Activated CD4-positive, alpha-beta T cell treated with anti-CD3 and anti-CD28 coated beads, Interleukin-2, Interleukin-6, amounts not matched to agents 100 ng/mL and 50 ng/mL, durations not matched to agents 16 hours and 8 hours (primary cell): ENCODE measurements around the gene LITAFD.
"Not testable (repeated sequence)": the region's sequence is repeated elsewhere in the genome, so short reads cannot be mapped to it uniquely, and the experiment has no call there.

Source experiments
- DNase-seq: peaks from one replicate; pipeline ENCODE4 v3.0.0-alpha.2; 2020

Gene LITAFD

DNA sequence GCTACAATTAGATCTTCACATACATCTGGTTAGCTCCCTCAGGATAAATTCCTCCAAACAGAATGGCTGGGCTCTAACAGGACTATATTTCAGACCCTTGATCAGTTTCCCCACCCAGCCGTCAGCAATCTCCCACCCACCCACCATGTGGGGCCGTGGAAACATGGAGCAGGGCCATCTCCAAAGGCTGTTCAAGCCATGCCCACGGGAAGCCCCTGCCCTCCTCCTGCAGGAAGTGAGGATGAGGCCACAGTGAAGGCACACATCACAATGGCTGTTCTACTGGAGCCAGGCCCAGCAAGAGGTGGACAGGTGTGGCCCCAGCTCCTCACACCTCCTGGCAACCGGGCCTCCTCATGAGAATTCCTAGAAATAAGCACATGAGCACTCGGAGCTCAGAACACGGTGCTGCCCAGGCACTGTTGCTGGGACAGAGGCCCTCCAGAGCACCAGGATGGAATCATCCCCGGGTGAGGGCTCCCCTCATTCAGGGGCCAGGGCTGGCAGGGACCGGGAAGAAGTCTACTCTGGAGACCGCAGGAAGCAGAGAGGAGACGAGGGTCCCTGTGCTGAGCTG is at the start of gene LITAFD:
TSS of gene LITAFD (plus strand) at position 311 of the 577 bp plus-strand sequence. CDS start 2,005 bp downstream, outside the sequence.
- DNase-seq: no peak

DNA sequence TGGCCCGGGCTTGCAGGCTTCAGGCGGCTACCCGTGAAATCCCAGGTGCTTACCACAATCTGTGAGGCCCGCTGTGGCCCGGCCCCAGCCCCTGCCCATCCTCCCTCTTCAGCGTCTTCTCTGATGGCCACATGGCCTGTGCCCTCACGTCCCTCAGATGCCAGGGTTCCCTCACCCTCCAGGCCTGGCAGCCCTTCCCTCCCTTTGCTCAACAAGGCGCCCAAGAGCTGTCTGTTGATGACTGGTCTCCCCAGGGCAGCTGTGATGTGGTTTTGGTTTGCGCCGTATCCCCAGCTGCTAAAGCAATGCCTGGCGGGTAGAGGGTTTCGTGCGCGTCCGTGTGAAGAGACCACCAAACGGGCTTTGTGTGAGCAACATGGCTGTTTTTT is 49.4 kb upstream of the LITAFD start:
- no peak for DNase-seq

DNA sequence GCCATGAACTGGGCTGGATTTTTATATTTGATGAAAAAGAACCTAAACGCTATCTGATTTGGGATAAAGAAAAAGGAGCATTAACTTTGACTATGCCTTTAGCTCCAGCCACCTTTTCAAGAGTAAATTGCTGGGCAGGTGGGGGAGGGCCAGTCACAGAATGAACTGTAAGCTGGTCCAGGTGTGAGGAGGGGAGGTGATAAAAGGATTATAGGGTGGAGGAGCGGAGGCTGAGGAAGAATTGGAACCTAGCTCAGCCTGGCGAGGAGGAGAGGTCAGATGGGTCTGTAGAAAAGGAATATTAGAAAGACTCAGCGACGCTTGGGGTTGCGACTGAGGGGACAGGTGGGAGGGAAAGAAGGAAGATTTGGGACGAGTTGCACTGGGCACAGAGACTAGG is 45.4 kb upstream of the LITAFD start:
- not testable (repeated sequence) for DNase-seq

DNA sequence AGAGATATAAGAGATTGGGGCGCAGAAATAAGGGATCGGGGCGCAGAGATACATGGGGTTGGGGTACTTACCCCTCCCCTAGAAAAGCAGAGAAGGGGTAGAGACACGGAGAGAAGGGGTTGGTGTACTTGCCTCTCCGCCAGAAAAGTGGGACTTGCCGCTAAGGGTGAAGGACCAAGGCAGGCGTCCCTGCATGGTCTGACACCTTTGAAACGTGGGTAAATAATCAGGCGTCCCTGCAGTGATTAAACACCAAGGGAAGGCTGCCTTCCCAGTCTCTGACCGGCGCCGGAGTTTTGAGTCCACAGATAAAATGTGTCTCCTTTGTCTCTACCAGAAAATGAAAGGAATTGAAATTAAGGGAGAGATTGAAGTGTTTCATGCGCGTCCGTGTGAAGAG is 44.6 kb upstream of the LITAFD start:
- DNase-seq: not testable (repeated sequence)

DNA sequence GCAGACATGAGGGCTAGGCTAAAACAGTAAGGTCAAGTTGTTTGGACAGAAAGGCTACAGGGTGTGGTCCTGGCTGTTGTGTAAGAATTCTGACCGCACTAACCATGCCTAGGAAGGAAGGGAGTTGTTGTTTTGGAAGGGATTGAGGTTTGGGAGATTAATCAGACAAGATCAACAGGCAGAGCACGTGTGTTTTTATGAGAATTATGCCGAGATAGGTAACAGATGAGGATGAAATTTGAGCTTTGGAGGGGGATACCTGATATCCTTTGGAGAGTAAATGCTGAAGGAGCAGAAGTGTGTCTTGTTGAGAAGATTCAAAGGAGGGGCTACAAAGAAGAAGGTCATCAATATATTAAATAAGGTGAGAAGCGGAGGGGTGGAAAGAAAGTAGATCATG is 40.1 kb upstream of the LITAFD start:
- not testable (repeated sequence) for DNase-seq

DNA sequence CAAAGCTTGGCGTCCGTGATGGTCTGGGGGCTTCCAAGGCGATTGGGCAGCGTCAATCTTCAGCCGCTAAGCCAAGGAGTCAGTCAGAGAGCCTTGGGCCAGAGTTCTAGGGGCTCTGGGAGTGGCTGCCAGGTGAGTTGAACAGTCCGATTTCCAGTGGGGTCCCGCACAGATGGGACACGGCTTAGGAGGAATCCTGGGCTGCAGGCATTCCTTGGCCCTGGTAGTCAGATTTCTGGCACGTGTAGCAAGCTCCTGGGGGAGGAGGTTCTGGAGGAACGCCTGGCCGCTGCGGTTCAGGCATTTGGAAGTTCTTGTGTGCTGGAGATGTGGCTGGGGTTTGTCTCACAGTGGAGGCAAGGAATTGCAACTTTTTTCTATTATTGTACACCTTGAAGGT is 38.9 kb upstream of the LITAFD start:
- not testable (repeated sequence) for DNase-seq

DNA sequence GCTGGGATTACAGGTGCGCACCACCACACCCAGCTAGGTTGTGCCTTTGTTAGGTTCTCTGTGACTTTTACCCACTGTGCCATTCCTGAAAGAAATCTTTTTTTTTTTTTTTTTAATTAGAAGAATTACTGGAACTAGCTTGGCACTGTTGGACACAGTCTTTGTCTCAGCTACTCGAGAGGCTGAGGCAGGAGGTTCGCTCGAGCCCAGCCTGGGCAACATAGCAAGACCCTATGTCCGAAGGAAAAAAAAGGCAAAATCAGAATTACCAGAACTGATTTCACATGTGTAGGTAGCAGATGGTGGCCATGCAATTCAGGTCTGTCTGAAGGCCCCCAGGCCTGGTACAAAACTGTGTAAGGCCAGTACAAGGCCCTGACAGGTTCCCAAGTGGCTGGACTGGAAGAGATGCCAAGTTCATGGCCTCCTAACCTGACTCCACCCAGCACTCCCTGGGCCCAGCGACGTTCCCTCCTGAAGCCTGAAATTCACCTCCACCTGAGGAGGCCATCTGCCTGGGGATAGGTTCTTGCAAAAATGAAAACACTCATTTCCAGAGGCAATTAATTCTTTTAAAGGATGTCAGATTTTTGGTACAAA is 36.4 kb upstream of the LITAFD start:
- DNase-seq: no peak

DNA sequence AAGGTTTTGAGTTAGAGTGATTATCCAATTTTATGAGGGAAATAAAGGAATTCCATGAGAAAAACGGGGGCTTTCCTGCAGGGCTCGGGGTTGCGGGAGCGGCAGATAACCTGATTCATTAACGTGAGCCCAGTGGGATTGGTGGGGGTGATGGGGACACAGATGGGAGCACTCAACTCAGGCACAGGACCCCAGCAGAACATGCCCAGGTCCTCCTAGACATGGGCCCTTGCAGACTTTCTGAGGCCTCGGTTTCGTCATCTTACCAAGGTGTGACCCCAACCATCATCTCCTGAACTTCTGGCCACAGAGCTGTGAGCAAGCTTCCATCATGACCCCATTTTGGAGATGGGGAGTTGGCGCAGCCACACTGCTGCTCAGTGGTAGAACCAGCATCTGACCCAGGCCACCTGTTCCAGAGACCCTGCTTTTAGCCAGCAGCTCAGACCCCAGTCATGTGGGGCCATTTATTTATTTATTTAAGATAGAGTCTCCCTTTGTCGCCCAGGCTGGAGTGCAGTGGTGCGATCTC is 35.7 kb upstream of the LITAFD start:
- no peak for DNase-seq

DNA sequence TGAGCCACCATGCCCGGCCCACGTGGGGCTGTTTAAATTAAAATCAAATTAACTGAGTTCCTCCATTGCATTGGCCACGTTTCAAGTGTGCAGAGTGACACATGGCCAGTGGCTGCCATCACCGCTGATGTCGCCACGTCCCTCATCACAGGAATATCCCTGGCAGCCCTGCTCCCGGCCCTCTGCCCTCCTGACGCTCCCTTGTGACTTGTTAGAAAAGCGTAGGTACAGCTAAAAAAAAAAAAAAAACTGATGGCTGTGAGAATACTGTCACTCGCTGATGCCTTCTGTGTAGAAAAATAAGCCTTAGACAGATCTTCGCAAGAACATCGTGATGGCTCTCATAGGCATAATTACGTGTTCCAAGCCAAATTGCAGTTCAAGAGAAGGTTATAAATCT is 35.0 kb upstream of the LITAFD start:
- no peak for DNase-seq

DNA sequence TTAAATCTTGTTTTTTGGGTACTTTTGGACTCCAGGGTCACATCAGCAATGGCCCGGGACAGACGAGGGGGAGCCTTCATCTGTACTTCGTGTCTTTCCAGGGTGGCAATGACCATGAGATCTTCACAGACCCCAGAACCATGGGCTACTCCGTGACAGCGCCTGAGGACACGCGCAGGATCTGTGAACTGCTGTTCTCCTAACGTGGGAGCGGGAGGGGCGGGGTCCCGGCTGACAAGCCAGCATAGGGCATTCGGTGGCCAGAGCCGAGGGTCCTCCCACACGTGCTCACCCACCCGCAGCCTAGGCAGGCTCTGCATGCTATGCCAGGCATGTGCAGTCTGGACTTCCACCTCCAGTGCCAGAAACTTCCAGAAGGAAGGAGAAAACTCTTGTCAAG is 34.5 kb upstream of the LITAFD start:
- no peak for DNase-seq

DNA sequence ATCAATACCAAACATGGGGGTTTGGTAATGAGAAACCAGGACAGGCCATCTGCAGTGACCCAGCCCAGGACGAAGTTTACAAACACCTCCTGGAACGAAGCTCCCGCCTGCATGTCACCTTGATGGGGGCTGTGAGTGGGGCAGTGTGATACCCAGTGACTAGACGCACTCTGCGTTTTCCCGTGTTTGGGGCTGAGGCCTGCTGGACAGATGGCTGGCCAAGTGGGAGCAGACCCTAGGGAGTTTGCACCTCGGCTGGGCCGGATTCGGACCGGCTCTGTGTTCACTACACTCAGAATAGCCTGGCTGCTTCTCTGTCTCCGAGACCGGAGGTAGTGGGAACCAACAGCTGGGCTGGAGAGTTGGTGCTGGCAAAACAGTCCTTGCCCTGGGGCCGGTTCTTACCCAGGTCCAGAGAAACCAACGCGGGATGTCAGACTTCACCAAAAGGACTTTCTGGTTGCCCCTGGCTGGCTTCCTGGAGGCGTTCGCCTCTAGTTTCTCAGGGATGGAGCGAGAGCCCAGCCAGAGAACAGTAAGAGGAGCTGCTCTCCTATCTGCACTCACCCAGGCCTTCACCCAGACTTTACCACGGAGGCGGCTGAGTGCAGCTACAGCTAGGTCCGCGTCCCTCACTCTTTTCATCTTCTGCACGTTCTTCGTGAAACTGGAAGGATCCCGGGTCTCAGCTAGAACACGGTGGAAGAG is 33.8 kb upstream of the LITAFD start:
- no peak for DNase-seq

DNA sequence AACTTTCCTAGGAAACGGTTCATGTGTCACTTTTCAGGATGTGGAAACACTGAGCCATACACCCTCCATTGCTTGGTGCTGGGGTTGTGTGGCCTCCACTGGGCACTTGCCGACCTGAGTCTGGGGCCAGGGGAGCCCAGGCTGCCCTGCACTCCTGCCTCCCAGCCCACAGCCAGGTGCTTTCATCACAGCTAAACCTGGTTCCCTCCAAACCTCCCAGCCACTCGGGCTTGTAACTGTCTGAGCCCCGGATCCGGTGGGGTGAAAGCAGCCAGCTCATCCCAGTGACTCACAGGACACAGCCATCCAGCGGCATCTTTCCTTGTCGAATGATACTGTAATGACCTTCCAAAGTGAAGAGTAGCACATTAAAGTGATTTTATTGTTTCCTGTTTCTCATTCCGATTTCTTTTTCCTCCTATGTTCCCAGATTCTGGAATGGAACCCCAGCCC is 33.2 kb upstream of the LITAFD start:
- no peak for DNase-seq

DNA sequence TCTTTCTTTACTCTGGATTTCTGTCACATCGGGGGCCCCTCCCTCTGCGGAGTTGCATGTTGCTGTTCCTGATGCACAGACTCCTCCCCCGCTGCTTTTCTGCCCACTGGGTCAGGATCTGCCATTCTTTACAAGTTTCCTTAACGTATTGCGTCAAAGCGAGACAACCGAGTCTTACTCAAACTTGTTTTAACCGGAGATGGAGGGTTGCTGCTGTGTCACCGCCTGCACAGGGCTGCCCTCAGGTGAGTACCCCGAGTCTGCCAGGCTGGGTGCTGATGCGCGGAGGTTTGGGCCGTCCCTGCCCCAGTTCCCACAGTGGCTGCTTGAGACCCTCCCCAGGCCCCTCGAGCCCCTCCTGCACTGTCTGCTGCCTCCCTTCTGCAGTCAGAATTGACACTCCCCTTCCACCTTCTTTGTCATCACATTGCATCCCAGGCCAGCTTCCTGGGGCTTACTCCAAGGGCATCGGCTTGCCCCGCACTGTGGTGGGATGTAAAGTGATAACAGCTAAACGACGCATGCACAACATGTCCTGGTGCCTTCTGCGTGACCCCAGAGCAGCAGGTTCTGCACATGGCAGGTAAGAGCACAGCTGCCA is 32.6 kb upstream of the LITAFD start:
- DNase-seq: no peak

DNA sequence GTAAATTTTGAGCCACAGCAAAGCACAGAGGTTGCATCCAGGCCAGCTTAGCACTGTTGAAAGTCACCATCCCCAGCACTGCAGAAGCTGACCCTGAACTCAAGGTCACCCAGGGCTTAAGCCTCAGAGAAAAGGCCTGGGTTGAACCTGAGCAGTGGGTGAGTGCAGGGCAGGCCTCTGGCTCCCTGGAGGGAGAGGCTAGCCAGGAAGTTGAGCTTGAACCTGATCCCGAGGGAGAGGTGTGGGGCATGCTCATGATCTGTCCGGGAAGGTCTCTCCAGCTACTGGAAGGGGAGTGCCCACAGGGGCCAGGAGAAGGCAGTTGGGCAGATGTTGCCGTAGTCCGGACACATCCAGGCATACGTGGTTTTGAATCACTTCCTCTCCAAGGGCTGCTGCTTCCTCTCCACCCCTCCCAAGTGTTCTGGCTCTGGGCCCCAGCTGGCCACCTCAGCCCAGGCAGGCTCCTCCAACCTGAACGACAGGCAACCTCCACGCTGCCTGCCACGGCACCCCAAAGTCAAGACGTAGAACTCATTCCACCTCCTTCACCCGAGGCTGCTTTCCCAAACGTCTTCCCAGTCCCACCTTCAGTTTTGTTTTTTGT is 31.8 kb upstream of the LITAFD start:
- no peak for DNase-seq

DNA sequence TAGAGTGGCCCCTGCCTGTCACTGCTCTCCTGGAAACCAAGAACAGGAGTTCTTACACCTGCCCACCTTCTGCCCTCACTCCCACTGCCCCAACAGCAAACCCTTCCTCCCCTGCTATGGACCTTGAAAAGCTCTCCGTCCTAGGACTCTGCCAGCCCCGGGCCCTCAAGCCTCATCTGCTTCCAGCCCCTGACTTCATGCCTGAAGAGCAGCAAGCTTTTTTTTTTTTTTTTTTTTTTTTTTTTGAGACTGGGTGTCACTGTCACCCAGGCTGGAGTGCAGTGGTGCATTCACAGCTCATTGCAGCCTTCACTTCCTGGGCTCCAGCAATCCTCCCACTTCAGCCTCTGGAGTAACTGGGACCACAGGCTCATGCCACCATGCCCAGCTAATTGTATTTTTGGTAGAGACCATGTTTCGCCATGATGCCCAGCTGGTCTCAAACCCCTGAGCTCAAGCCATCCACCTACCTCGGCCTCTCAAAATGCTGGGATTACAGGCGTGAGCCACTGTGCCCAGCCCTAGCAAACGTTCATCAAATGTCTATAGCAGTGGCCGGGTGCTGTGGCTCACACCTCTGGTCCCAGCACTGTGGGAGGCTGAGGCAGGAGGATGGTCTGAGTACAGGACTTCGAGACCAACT is 30.3 kb upstream of the LITAFD start:
- no peak for DNase-seq

DNA sequence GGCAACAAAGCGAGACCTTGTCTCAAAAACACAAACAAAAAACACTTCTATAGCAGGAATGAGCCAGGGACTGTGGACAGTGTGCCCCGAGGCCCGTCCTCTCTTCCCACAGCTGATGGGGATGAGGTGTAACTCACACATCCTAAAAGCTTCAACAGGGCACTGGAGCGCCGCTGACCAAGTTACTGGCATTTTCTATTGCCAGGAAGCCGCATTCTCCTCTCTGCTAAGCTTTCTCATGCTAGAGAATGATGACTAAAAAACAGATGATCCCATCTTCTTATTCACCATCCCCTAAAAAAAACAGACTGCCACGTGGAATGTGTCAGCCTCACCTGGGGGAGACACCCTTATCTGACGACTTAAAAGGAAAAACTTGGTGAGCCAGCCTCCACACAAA is 29.6 kb upstream of the LITAFD start:
- no peak for DNase-seq

DNA sequence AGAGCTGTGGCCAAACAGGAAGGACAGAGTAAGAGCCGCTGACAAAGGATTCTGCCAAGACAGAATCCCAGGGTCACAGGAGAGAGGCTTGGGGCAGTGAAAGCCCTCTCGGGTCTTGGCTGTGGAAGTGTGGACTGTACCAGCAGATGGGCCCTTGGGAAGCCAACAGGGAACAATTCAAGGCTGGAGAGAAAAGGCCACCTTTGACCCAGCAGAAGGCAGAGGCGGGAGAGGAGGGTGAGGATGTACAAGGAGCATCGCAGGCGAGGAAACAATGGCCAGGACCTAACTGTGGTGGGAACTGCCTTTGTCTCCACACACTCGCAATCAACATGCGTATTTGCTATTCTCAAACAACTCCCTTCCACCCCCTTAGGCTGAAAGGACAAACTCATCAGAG is 29.0 kb upstream of the LITAFD start:
- DNase-seq: no peak

DNA sequence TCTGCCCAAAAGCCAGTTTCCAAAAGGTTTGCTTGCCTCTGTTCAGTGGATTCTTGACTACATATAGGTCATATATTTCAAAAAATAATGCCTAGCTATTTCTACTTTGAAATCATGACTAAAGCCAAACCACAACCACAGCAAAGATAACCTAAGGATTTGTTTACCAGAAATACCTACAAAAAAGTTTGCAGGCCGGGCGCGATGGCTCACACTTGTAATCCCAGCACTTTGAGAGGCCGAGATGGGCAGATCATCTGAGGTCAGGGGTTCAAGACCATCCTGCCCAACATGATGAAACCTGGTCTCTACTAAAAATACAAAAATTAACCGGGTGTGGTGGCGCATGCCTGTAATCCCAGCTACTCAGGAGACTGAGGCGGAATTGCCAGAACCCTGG is 28.5 kb upstream of the LITAFD start:
- DNase-seq: no peak

DNA sequence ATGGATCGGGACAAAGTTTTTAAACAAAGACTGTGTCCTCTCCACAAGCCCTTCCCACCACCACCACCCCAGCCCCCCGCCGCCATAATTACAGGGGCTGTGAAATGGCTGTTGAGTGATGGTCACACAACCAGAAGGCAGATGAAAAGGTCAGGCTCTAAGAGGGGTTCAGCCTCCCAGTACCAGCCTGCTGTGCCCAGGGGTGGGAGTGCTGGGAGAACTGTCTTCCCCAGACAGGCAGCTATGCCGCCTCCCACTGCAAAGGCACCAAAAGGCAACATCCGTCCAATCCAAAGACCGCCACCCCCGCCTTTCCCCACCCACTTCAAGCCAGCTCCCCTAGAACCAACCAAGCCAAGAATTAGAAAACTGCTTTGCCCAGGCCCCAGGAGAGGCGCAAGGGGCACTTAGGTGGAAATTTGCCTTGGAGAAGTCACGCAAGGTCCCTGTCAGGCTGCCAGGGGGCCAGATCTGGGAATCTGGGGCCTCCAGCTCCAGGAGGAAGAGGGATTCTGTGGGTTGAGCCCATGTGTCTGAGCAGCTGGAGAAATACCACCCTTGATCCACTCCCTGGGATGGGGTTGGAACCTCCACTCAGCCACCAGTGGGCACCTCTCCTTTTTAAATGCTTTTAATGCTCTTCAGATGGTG is 27.7 kb upstream of the LITAFD start:
- no peak for DNase-seq

DNA sequence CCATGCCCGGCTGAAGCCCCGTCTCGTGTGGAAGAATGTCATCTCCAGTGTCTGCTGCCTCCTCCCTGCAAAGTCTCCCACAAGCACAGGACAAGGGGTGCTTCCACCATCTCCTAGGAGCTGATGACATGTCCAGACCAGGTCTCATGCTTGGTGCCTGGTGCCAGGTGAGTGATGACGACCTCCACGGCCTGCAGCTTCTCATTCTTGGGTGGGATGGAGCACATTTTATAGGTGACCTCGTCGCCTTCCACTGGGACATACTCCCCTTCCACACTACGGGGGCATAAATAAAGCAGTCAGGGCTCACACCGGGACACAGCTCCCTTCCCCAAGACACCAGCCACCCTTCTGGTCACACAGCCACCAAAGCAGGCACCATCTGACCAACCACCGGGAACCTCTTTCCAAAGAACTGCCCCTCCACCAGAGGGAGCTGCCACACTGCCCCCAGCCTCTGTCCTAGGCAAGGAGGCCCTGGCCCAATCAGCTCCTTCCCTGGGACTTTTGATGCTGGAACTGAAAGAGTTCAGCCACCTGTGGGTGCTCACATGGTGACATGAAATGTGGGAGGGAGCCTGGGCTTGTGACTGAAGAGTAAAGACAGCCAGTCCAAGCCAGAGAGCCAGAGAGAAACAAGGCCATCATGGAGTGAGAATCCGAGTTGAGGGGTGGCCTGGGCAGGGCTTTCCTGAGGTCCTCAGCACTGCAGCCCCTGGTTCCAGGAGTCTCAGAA is 26.9 kb upstream of the LITAFD start:
- DNase-seq: no peak

DNA sequence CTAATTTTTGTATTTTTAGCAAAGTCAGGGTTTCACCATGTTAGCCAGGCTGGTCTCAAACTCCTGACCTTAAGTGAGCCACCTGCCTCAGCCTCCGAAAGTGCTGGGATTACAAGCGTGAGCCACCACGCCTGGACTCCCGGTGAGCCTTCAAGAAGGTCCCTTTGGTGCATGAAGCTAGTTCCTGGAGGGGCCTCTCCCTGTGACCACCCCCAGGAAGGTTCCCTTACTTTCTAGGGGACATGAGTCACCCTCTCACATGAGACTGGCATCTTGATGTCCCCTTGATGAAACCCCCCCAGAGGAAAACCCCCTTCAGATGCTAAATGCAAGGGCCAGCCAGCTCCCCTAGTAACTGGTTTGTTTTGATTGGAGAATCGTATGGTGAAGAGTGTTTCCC is 26.2 kb upstream of the LITAFD start:
- no peak for DNase-seq
